DOHH2 (cell line): Measurements from ENCODE around the gene CDK1.

Experiments used
- CTCF ChIP-seq: fragments of 200-600 bp; sonication (generic); IDR thresholded peaks from one replicate; pipeline ENCODE4 v1.5.1; 2014; ENCODE audit warnings: antibody characterized with exemption, mild to moderate bottlenecking, low read depth, low read length; ENCODE audit not compliant: poor library complexity, severe bottlenecking
- EZH2phosphoT487 ChIP-seq: fragments of 200-600 bp; sonication (generic); IDR thresholded peaks from 2 replicates; pipeline ENCODE4 v1.6.1; 2017; ENCODE audit warnings: borderline replicate concordance, mild to moderate bottlenecking, antibody characterized with exemption, low read length, moderate library complexity, mixed read lengths

GRCh38 chr10:60739558-60739957, 38.7 kb upstream of the CDK1 start:
- TF ChIP-seq EZH2phosphoT487 (no peak), CTCF (no peak)
